ENCODE data around the gene XRCC6. TPM values are rescaled to one million over a fixed set of nuclear protein-coding genes. Genes with fewer than 3 reads are reported as not detected.
"Not testable (repeated sequence)": the region's sequence is repeated elsewhere in the genome, so short reads cannot be mapped to it uniquely, and the experiment has no call there.

Gene XRCC6
- total RNA-seq, 1 experiment from 2014 or later: 474 TPM

DNA sequence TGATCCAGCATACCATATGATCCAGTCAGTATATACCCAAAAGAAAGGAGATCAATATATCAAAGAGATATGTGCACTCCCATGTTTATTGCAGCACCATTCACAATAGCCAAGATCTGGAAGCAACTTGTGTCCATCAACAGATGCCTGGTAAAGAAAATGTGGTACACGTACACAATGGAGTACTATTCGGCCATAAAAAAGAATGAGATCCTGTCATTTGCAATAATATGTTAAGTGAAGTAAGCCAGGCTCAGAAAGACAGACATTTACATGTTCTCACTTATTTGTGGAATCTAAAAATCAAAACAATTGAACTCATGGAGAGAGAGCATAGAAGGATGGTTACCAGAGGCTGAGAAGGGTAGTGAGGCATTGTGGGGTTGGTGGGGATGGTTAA lies 40.6 kb downstream of the XRCC6 start (continued):
- TF ChIP-seq ZBTB21 (CRISPR knock-in tag; IDR thresholded peaks at IDR 0.05; ENCODE audit: borderline replicate concordance) (no peak), SMAD4 (CRISPR knock-in tag; IDR thresholded peaks at IDR 0.05) (no peak), GTF2I (CRISPR knock-in tag; conservative IDR thresholded peaks at IDR 0.05) (no peak), TCF7 (CRISPR knock-in tag; IDR thresholded peaks at IDR 0.05; ENCODE audit: low read depth) (no peak), KAT7 (CRISPR knock-in tag; IDR thresholded peaks at IDR 0.05; ENCODE audit: borderline replicate concordance) (no peak), IRF2 (CRISPR knock-in tag; IDR thresholded peaks at IDR 0.05; ENCODE audit: borderline replicate concordance, low read depth) (no peak), TEAD4 (CRISPR knock-in tag; IDR thresholded peaks at IDR 0.05) (no peak), OVOL2 (CRISPR knock-in tag; IDR thresholded peaks at IDR 0.05; ENCODE audit: borderline replicate concordance) (no peak), GABPB1 (CRISPR knock-in tag; IDR thresholded peaks at IDR 0.05) (no peak)
- TF ChIP-seq, protein P1, sequence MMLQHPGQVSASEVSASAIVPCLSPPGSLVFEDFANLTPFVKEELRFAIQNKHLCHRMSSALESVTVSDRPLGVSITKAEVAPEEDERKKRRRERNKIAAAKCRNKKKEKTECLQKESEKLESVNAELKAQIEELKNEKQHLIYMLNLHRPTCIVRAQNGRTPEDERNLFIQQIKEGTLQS (CRISPR knock-in tag; conservative IDR thresholded peaks at IDR 0.05): no peak
- TF ChIP-seq, protein P2, sequence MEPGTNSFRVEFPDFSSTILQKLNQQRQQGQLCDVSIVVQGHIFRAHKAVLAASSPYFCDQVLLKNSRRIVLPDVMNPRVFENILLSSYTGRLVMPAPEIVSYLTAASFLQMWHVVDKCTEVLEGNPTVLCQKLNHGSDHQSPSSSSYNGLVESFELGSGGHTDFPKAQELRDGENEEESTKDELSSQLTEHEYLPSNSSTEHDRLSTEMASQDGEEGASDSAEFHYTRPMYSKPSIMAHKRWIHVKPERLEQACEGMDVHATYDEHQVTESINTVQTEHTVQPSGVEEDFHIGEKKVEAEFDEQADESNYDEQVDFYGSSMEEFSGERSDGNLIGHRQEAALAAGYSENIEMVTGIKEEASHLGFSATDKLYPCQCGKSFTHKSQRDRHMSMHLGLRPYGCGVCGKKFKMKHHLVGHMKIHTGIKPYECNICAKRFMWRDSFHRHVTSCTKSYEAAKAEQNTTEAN (CRISPR knock-in tag; IDR thresholded peaks at IDR 0.05): no peak
- TF ChIP-seq, protein P3, sequence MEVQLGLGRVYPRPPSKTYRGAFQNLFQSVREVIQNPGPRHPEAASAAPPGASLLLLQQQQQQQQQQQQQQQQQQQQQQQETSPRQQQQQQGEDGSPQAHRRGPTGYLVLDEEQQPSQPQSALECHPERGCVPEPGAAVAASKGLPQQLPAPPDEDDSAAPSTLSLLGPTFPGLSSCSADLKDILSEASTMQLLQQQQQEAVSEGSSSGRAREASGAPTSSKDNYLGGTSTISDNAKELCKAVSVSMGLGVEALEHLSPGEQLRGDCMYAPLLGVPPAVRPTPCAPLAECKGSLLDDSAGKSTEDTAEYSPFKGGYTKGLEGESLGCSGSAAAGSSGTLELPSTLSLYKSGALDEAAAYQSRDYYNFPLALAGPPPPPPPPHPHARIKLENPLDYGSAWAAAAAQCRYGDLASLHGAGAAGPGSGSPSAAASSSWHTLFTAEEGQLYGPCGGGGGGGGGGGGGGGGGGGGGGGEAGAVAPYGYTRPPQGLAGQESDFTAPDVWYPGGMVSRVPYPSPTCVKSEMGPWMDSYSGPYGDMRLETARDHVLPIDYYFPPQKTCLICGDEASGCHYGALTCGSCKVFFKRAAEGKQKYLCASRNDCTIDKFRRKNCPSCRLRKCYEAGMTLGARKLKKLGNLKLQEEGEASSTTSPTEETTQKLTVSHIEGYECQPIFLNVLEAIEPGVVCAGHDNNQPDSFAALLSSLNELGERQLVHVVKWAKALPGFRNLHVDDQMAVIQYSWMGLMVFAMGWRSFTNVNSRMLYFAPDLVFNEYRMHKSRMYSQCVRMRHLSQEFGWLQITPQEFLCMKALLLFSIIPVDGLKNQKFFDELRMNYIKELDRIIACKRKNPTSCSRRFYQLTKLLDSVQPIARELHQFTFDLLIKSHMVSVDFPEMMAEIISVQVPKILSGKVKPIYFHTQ (CRISPR knock-in tag; IDR thresholded peaks at IDR 0.05): no peak
- TF ChIP-seq, protein P4, sequence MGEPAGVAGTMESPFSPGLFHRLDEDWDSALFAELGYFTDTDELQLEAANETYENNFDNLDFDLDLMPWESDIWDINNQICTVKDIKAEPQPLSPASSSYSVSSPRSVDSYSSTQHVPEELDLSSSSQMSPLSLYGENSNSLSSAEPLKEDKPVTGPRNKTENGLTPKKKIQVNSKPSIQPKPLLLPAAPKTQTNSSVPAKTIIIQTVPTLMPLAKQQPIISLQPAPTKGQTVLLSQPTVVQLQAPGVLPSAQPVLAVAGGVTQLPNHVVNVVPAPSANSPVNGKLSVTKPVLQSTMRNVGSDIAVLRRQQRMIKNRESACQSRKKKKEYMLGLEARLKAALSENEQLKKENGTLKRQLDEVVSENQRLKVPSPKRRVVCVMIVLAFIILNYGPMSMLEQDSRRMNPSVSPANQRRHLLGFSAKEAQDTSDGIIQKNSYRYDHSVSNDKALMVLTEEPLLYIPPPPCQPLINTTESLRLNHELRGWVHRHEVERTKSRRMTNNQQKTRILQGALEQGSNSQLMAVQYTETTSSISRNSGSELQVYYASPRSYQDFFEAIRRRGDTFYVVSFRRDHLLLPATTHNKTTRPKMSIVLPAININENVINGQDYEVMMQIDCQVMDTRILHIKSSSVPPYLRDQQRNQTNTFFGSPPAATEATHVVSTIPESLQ (CRISPR knock-in tag; IDR thresholded peaks at IDR 0.05): no peak
- TF ChIP-seq, protein P5, sequence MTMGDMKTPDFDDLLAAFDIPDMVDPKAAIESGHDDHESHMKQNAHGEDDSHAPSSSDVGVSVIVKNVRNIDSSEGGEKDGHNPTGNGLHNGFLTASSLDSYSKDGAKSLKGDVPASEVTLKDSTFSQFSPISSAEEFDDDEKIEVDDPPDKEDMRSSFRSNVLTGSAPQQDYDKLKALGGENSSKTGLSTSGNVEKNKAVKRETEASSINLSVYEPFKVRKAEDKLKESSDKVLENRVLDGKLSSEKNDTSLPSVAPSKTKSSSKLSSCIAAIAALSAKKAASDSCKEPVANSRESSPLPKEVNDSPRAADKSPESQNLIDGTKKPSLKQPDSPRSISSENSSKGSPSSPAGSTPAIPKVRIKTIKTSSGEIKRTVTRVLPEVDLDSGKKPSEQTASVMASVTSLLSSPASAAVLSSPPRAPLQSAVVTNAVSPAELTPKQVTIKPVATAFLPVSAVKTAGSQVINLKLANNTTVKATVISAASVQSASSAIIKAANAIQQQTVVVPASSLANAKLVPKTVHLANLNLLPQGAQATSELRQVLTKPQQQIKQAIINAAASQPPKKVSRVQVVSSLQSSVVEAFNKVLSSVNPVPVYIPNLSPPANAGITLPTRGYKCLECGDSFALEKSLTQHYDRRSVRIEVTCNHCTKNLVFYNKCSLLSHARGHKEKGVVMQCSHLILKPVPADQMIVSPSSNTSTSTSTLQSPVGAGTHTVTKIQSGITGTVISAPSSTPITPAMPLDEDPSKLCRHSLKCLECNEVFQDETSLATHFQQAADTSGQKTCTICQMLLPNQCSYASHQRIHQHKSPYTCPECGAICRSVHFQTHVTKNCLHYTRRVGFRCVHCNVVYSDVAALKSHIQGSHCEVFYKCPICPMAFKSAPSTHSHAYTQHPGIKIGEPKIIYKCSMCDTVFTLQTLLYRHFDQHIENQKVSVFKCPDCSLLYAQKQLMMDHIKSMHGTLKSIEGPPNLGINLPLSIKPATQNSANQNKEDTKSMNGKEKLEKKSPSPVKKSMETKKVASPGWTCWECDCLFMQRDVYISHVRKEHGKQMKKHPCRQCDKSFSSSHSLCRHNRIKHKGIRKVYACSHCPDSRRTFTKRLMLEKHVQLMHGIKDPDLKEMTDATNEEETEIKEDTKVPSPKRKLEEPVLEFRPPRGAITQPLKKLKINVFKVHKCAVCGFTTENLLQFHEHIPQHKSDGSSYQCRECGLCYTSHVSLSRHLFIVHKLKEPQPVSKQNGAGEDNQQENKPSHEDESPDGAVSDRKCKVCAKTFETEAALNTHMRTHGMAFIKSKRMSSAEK (CRISPR knock-in tag; IDR thresholded peaks at IDR 0.05; ENCODE audit: borderline replicate concordance): no peak

DNA sequence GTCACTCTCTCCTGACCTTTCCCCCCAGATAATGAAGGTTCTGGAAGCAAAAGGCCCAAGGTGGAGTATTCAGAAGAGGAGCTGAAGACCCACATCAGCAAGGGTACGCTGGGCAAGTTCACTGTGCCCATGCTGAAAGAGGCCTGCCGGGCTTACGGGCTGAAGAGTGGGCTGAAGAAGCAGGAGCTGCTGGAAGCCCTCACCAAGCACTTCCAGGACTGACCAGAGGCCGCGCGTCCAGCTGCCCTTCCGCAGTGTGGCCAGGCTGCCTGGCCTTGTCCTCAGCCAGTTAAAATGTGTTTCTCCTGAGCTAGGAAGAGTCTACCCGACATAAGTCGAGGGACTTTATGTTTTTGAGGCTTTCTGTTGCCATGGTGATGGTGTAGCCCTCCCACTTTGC lies 42.5 kb downstream of the XRCC6 start:
- not testable (repeated sequence) for H3K9me3 Mint-ChIP-seq, ATAC-seq
- POLR2A ChIA-PET: interaction anchor here (0.5 kb wide), 1 partner anchor 176 kb away, joined by 3 read pairs; no protein-coding TSS in a partner anchor

More for the DNA sequence above, 42.5 kb downstream of the XRCC6 start:
- peak overlapping the region; percentile 56; the same call in 1 of the 2 replicates for H3K27ac Mint-ChIP-seq
- CTCF ChIA-PET; H3K27me3 Mint-ChIP-seq (ENCODE audit: low read depth); H3K4me3 Mint-ChIP-seq; DNase-seq (ENCODE audit: low spot score): not testable (repeated sequence)
- peaks cover 36% of the 10 kb centered on the region for H3K36me3 Mint-ChIP-seq
- peaks cover 12% of the 10 kb centered on the region for H3K4me1 Mint-ChIP-seq
